Measurements from ENCODE around the gene SPSB1.

DNA sequence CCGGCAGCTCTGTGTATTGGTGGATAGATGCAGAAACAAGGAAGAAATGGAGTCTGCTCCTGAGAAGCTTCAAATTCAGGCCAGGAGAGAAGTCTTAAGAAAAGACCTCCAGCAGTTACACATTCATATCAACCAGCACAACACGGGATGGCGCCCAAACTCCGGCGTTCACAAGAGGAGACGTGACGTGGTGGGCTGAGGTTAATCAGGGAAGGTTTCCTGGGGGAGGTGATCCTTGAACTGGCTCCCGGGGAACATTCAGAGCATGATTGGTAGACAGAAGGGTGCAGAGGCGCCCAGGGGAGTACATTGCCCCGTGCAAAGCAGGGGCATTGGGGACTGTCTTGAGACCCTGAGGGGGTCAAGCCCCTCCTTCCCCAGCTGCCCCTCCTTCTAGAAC, 27.7 kb upstream of the SPSB1 start:
- TF ChIP-seq, protein P1, sequence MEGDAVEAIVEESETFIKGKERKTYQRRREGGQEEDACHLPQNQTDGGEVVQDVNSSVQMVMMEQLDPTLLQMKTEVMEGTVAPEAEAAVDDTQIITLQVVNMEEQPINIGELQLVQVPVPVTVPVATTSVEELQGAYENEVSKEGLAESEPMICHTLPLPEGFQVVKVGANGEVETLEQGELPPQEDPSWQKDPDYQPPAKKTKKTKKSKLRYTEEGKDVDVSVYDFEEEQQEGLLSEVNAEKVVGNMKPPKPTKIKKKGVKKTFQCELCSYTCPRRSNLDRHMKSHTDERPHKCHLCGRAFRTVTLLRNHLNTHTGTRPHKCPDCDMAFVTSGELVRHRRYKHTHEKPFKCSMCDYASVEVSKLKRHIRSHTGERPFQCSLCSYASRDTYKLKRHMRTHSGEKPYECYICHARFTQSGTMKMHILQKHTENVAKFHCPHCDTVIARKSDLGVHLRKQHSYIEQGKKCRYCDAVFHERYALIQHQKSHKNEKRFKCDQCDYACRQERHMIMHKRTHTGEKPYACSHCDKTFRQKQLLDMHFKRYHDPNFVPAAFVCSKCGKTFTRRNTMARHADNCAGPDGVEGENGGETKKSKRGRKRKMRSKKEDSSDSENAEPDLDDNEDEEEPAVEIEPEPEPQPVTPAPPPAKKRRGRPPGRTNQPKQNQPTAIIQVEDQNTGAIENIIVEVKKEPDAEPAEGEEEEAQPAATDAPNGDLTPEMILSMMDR (IDR thresholded peaks at IDR 0.05): no peak
- TF ChIP-seq POLR2AphosphoS5 (IDR thresholded peaks at IDR 0.05) (no peak), POLR2A (IDR thresholded peaks at IDR 0.05) (no peak)

Measured in stomach (tissue), 4 donors.